Measurements from ENCODE around the gene CDK7.

GRCh38 chr5:69238760-69239251 is 4.1 kb downstream of the CDK7 start:
- no peak for TF ChIP-seq CTCF (IDR thresholded peaks at IDR 0.05)
- no peak for TF ChIP-seq POLR2A (IDR thresholded peaks at IDR 0.05)

All from sigmoid colon (tissue), 3 donors.